GM21737 (cell line): Measurements from ENCODE around the gene MPPE1.
A peak's percentile ranks its signal among the peaks of the same experiment; 100 is the strongest.
"Not testable (repeated sequence)": the region's sequence is repeated elsewhere in the genome, so short reads cannot be mapped to it uniquely, and the experiment has no call there.

ENCODE experiments used
- ATAC-seq: cut with Tn5 transposase; IDR thresholded peaks from one replicate; pipeline ENCODE4 v1.9.1; 2021; ENCODE audit warnings: mild to moderate bottlenecking, moderate library complexity; ENCODE audit not compliant: unreplicated experiment

The MPPE1 gene

DNA sequence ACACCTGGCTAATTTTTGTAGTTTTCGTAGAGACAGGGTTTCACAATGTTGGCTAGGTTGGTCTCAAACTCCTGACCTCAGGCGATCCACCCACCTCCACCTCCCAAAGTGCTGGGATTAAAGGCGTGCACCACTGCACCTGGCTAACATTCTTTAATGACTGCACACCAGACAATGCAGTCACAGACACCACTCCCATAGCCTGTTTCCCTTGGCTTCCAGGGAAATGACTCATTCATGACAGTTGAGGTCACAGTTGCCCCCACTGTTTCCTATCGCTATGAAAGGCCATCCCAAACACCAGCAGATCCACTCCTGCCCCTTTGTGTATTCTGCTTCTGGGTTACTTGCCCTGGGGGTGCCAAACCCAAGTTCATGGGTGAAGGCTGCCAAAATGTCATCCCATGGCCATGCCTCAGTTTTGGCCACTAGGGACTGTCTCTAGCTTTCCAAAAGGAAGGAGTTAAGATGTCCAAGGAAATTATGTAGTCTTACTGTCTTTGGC, 48.2 kb downstream of the MPPE1 start:
- no peak for ATAC-seq

DNA sequence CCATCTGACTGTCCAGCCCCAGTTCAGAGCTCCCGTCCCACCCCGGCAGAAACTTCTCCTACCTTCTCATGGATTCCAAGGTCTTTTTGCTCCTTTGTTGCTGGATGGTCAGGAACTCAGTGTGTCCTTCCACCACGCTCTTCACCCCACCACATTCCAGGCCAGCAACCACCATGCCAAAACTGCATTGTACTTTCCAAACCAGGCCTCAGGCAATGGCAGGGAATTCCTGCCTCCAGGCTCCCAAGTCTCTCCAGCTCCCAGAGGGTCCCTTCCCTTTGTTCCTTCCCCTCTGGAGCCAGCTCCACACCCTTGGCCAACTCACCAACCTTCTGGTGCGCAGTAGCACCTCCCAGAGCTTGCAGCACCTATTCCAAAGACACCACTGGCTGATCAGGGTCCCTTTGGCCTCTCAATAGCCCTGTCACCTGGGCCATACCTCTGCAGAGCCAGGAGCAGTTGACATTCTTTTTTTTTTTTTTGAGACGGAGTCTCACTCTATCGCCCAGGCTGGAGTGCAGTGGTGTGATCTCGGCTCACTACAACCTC, 48.8 kb downstream of the MPPE1 start:
- no peak for ATAC-seq

DNA sequence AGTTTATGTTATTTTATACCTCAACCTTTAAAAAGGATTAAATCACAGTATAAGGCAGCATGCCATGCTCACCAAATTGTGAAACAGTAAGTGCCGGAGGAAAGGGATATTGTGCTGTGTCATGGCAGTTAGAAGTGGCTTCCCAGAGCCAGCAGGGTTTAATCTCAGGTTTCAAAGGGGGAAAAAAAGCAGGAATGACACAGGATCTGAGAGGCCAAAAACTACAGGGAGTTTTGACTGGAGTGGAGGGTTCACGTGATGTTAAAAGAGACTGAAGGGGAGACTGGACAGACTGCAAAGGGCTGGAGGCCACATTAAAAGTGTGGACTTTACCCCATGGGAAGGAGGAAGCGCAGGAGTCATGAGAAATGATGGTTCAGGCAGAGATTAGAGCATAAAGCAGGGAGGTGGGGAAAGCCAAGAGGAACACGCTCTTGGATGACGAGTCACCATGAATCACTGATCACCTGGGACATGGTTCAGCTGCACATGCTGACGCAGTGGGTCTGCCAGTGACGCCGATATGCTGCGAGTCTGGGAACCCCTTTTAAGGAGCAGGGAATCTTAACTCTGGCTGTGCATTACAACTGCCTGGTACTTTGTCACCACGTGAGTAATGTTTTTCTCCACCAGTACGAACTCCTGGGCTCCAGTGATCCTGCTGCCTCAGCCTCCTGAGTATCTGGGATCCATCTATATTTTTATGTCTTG, 50.8 kb downstream of the MPPE1 start:
- ATAC-seq, result no peak

DNA sequence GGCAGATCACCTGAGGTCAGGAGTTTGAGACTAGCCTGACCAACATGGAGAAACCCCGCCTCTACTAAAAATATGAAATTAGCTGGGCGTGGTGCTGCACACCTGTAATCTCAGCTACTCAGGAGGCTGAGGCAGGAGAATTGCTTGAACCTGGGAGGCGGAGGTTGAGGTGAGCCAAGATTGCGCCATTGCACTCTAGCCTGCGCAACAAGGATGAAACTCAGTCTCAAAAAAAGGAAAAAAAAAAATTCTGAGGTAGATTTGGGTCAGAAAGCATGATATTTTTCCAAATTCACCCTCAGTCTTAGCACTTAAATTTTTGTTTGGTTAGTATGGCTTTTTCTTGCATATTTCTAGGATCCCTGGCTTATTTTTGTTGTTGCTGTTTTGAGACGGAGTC, 53.6 kb downstream of the MPPE1 start:
- ATAC-seq, result not testable (repeated sequence)

DNA sequence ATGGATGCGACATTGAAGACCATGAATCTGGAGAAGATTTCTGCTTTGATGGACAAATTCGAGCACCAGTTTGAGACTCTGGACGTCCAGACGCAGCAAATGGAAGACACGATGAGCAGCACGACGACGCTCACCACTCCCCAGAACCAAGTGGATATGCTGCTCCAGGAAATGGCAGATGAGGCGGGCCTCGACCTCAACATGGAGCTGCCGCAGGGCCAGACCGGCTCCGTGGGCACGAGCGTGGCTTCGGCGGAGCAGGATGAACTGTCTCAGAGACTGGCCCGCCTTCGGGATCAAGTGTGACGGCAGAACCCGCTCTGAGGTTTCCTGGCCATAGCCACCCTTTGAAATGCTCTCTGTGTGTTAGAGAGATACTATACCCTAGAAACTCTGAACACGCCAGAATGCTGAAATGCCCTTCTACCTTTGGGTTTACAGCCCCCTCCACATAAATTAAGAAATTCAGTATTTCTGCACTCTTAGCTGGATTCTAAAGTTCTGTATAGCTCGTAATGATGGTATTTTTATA, 56.2 kb downstream of the MPPE1 start:
- ATAC-seq, result peak; percentile 25

DNA sequence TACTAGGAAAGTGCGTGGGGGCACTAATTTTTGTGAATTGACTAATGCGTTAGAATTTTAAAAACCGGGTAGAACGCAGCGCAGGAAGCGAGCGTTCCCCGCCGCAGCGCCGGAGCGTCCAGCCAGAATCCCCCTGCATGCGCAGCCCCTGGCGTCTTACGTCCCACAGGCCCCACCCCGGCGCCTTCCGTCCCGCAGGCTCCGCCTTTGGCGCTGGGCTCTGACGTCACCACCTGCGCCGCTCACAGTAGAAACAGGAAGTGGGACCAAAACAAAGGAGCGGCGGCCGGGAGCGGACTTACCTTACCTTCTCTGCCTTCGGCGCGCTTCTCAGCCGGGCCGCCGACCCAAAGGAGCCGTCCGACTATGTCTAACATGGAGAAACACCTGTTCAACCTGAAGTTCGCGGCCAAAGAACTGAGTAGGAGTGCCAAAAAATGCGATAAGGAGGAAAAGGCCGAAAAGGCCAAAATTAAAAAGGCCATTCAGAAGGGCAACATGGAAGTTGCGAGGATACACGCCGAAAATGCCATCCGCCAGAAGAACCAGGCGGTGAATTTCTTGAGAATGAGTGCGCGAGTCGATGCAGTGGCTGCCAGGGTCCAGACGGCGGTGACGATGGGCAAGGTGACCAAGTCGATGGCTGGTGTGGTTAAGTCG, 56.8 kb downstream of the MPPE1 start, which contains the start of gene CHMP1B:
TSS of gene CHMP1B (plus strand) at position 268 of the 660 bp plus-strand sequence. CDS start at position 367, 99 bp downstream.
- ATAC-seq, result peak; percentile 90

DNA sequence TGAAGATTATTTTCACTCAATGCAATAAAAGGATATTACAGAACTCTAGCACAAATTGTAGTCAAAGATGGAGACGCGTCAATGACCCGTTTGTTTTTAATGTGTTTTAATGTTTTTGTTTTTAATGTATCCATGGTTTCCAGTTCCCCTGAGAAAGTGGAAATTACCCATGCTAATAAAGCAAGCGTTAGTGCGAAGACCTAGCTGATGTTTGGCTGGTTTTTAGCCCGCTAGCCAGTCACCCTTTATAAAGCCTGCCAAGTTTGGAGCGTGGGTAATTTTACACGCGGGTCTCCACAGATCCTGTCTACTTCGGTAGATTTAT, 57.3 kb downstream of the MPPE1 start:
- ATAC-seq, result peak; percentile 16

DNA sequence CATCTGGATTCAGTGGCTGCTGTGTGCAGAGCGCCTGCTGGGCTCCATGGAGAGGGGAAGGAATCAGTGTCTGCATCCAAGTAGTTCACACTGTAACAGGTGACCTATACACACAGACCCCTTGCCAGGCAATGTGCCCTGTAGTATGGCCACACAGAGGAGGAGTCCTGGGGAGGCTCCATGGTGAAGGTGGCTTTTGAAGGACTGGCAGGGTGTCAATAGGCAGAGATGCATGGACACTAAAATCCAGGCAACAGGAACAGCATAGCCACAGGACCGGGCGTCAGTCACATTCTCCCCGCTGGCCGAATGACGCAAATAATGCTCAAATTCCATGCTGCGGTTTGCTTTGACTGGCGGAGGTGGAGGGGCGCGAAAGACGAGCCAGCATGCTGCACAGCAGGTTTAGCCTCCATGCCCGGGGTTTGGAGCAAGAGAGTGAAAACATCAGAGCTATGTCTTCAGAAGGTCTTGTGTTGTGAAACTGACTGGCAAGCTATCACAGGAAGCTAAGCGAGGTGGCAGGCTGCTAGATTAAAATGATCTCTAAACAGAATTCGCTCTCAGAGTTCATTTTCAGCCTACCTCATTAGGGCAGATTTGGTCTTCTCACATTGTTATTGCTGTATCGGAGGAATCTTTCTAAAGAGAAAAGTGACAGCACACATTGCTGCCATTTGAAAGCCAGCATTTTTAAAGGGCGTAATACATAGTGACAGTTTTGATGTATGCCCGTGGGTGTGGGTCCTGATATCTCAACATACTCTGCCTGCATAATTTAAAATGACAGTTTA, 58.1 kb downstream of the MPPE1 start:
- no peak for ATAC-seq

DNA sequence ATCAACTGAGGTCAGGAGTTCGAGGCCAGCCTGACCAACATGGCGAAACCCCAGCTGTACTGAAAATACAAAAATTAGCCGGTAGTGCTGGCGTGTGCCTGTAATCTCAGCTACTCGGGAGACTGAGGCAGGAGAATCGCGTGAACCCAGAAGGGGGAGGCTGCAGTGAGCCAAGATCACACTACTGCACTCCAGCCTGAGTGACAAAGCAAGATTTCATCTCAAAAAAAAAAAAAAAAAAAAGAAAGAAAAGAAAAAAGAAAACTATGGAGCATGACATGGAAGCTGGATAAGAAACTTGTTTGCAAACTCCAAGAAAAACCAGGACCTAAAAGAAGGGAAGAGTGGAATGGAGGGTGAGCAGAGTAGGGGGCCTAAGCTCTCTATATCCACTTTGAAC, 58.8 kb downstream of the MPPE1 start:
- no peak for ATAC-seq

DNA sequence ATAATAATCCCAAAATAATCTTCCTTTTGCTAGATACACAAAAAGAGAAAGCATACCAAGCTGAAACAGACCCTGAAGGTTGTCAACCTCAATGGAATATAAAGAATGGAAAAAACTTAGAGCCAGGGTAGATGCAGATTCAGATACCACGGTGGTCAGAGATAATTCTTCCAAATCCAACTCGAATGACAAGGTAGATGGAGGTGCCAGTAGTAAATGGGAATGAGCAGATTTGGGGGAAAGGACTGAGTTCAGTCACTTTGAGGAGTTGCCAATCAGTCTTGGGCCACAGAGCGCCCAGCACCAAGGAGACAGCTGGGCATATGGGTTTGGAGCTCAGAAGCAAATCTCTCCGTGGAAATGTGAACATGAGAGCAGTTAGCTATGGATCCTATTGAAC, 60.3 kb downstream of the MPPE1 start:
- ATAC-seq, result no peak

DNA sequence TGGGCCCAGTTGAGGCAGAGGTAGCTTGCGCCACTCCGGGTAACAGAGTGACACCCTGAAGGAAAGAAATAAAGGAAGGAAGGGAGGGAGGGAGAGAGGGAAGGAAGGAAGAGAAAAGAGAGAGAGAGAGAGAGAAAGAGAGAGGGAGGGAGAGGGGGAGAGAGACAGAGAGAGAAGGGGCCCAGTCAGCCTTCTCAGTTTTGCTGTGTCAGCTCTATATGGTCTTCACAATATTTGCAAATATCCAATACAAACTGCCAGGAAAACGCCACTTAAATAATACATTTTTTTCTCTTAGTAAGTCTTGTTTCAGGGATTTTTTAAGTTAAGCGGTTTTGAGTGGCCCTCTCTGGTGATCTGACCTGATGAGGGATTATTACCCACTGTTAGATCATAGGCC, 62.5 kb downstream of the MPPE1 start:
- ATAC-seq, result no peak

DNA sequence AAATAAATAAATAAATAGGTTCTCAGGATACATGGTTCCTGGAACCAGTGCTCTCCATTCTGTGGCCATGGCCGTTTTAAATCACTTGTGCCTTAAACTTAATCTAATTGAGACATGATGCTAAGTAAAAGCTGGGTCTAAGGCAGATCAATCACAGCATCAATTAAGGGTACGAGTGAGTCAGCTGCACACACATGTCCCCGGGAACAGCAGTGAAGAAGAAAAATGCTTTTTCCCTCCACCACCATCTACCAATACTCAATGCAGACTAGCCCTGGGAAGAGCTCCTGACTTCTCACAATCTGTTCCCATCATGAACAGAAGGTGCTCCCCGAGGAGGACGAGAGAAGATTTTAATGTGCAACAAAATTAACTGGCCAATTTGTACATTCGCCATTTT, 63.7 kb downstream of the MPPE1 start:
- ATAC-seq, result no peak

DNA sequence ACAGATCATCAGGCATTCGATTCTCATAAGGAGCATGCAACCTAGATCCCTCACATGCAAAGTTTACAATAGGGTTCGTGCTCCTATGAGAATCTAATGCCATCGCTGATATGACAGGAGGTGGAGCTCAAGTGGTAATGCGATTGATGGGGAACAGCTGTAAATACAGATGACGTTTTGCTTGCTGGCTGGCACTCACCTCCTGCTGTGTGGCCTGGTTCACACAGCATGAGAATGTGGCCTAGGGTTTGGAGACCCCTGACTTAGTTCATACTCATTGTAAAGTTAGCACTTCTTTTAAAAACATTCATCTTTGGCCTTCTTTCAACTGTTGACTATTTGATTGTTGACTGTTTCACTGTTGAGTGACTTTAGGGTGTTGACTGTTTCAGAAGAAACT, 65.6 kb downstream of the MPPE1 start:
- no peak for ATAC-seq

DNA sequence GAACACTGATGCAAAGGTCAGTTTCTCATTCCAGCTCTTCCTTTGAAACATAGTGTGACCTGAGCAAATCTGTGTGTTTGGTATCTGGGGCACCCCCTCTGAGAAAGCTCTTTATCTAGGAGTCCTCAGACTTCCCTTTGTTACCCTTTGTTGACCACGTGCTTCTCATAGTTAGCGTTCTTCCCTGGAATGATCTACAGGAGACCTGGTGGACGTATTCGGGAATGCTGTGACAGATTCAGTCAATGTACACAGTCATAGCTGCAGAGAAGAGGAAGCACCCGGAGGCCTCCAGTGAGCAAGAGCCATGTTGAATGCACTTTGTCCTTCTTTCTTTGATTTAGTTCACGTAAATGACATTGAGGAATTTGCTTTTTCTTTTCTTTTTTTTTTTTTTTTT, 67.6 kb downstream of the MPPE1 start:
- no peak for ATAC-seq

DNA sequence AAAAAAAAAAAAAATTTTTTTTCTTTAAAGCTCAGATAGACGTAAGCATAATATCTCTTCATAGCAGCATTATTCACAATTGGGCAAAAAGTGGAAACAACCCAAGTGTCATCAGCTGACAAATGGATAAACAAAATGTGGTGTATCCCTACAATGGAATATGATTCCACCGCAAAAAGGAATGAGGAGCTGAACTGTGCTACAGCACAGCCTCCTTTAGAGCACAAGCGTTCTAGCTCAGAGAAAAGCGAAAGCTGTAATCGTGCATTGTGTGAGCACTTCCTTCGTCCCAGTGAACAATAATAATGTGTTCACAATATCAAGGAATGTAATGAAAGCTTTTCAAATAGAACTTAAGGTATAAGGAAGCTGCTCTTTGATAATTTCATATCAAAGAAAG, 68.6 kb downstream of the MPPE1 start:
- ATAC-seq, result no peak

DNA sequence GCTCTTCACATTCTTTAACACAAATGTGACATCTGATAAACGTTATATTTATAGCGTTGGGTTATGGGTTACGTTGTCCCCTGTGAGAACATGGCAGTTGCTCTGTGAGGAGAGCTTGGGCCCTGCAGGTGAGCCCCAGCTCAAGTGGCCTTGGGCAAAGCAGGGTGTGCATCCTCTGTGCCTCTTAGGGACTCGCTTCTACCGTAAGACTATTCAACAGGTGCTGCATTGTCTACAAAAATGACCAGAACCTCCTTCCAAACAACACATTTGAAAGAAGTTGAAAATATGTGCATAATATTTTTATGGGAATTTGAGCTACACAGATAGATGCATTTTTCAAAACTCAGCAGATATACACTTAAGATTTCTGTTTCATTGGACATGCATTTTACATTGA, 73.3 kb downstream of the MPPE1 start:
- ATAC-seq, result no peak
